ENCODE data around the gene COMMD9.

Gene COMMD9

GRCh38 chr11:36251823-36252222 is 37.4 kb downstream of the COMMD9 start:
- no peak for DNase-seq

GRCh38 chr11:36249246-36249645 is 40.0 kb downstream of the COMMD9 start:
- DNase-seq: no peak

GRCh38 chr11:36248436-36248835 is 40.8 kb downstream of the COMMD9 start:
- no peak for DNase-seq

- DNase-seq: no peak
Observed at GRCh38 chr11:36247493-36247892, 41.7 kb downstream of the COMMD9 start.

GRCh38 chr11:36243641-36244040 is 45.6 kb downstream of the COMMD9 start:
- DNase-seq: no peak

- DNase-seq: no peak
Observed at GRCh38 chr11:36241497-36241896, 47.7 kb downstream of the COMMD9 start.

- DNase-seq: no peak
Observed at GRCh38 chr11:36240801-36241200, 48.4 kb downstream of the COMMD9 start.

- DNase-seq: no peak
Observed at GRCh38 chr11:36240173-36240572, 49.1 kb downstream of the COMMD9 start.

GRCh38 chr11:36239636-36240035 is 49.6 kb downstream of the COMMD9 start:
- no peak for DNase-seq

GRCh38 chr11:36238881-36239280 is 50.3 kb downstream of the COMMD9 start:
- no peak for DNase-seq

- DNase-seq: no peak
Observed at GRCh38 chr11:36238036-36238631, 51.1 kb downstream of the COMMD9 start.

GRCh38 chr11:36237391-36237790 is 51.8 kb downstream of the COMMD9 start:
- no peak for DNase-seq

GRCh38 chr11:36235750-36236149 is 53.5 kb downstream of the COMMD9 start:
- no peak for DNase-seq

GRCh38 chr11:36234825-36235224 is 54.4 kb downstream of the COMMD9 start:
- DNase-seq: no peak

- DNase-seq: no peak
Observed at GRCh38 chr11:36233204-36233603, 56.0 kb downstream of the COMMD9 start.

- DNase-seq: no peak
Observed at GRCh38 chr11:36230779-36231699, 58.2 kb downstream of the COMMD9 start.

- DNase-seq: no peak
Observed at GRCh38 chr11:36229091-36229705, 60.0 kb downstream of the COMMD9 start.

- no peak for DNase-seq
Observed at GRCh38 chr11:36228689-36229088, 60.5 kb downstream of the COMMD9 start.

- DNase-seq: no peak
Observed at GRCh38 chr11:36227044-36227443, 62.2 kb downstream of the COMMD9 start.

- DNase-seq: no peak
Observed at GRCh38 chr11:36224209-36224882, 64.9 kb downstream of the COMMD9 start.

- DNase-seq: no peak
Observed at GRCh38 chr11:36222831-36223635, 66.2 kb downstream of the COMMD9 start.

Measured in NCI-H1092 (cell line).